ENCODE results near the gene SOX6.

- TF ChIP-seq CTCF (IDR thresholded peaks at IDR 0.05; ENCODE audit: low read length), result no peak
- no peak for TF ChIP-seq EZH2phosphoT487 (IDR thresholded peaks at IDR 0.05; ENCODE audit: low read length)
These were observed 8.2 kb downstream of the SOX6 start for GRCh38 chr11:16347928-16348685.

Measured in MM.1S (cell line).